ENCODE measurements around the gene ZFHX3.

DNA sequence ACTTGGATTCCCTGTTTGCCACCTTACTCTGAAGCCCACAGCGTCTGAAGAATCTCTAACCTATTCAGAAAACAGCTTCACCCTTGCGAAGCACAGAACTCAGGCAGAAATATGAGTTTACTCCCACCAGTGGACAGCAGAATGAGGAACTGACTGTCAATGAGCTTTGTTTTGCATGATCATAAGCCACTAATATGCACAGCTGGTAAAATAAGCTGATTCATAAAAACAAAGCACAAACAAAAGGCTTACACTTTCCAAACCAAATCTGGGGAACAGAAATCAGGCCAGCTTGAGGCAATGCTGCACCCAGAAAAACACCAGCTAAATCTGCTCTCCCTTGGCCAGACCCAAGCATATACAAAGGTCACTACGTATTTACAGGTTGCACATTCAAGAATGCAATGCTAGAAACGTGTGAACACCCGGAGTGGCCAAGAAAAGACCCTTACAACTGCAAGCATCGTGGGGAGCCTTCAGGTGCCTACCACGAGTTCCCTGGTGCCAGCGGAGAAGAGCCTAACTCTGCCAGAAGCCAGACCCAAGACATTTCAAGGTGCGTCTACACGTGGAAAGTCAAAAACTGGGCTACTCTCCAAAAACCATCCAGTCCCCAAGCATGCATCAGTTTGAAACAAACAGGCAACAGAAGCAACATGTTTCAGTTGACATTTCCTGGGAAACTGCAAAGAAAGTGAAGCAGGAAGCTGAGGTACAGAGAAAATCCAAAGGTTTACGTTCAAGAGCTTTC is 207.1 kb downstream of the ZFHX3 start:
- TF ChIP-seq, protein P1, sequence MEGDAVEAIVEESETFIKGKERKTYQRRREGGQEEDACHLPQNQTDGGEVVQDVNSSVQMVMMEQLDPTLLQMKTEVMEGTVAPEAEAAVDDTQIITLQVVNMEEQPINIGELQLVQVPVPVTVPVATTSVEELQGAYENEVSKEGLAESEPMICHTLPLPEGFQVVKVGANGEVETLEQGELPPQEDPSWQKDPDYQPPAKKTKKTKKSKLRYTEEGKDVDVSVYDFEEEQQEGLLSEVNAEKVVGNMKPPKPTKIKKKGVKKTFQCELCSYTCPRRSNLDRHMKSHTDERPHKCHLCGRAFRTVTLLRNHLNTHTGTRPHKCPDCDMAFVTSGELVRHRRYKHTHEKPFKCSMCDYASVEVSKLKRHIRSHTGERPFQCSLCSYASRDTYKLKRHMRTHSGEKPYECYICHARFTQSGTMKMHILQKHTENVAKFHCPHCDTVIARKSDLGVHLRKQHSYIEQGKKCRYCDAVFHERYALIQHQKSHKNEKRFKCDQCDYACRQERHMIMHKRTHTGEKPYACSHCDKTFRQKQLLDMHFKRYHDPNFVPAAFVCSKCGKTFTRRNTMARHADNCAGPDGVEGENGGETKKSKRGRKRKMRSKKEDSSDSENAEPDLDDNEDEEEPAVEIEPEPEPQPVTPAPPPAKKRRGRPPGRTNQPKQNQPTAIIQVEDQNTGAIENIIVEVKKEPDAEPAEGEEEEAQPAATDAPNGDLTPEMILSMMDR (IDR thresholded peaks at IDR 0.05 in 8 of 11, conservative IDR thresholded peaks at IDR 0.05 in 3 of 11), result no peak
- no peak for TF ChIP-seq POLR2A (IDR thresholded peaks at IDR 0.05)
- no peak for TF ChIP-seq POLR2AphosphoS5 (IDR thresholded peaks at IDR 0.05)
